ENCODE measurements around the gene RGPD3. TPM values are rescaled to one million over a fixed set of nuclear protein-coding genes. Genes with fewer than 3 reads are reported as not detected.

Gene RGPD3
- total and polyA plus RNA-seq, 2 experiments from 2014 or later: 0.27 TPM; not detected in 1

- Histone ChIP-seq H3K27ac (no peak overlapping the region), H2AFZ (no peak overlapping the region), H3K27me3 (no peaks in the 10 kb centered on the region), H4K20me1 (ENCODE audit: insufficient read depth, poor library complexity, severe bottlenecking) (no peaks in the 10 kb centered on the region), H3K4me3 (no peak overlapping the region), H3K9me3 (ENCODE audit: low read depth) (no peaks in the 10 kb centered on the region), H3K79me2 (no peaks in the 10 kb centered on the region), H3K4me2 (no peak overlapping the region), H3K4me1 (ENCODE audit: insufficient read depth) (no peaks in the 10 kb centered on the region), H3K36me3 (replicated peaks; ENCODE audit: insufficient read depth, low read depth) (no peaks in the 10 kb centered on the region), H3K9me2 (replicated peaks; ENCODE audit: insufficient read depth) (no peaks in the 10 kb centered on the region)
- TF ChIP-seq CTCF (IDR thresholded peaks at IDR 0.05; ENCODE audit: poor library complexity) (no peak), EZH2 (IDR thresholded peaks at IDR 0.05; ENCODE audit: borderline replicate concordance) (no peak), EZH2phosphoT487 (IDR thresholded peaks at IDR 0.05; ENCODE audit: low read depth, severe bottlenecking, unreplicated experiment) (no peak)
- WGBS (ENCODE audit: low lambda C conversion rate, missing lambda C conversion rate): 58% methylated on average over 1 of the region's 1 CpG
- DNase-seq (ENCODE audit: low spot score): no peak
Observed at GRCh38 chr2:106362789-106363188, 105.4 kb downstream of the RGPD3 start.

- Histone ChIP-seq H3K9me3 (ENCODE audit: low read depth) (no peaks in the 10 kb centered on the region), H3K27ac (no peak overlapping the region), H3K4me2 (no peak overlapping the region), H3K79me2 (no peaks in the 10 kb centered on the region), H3K9me2 (replicated peaks; ENCODE audit: insufficient read depth) (no peaks in the 10 kb centered on the region), H4K20me1 (ENCODE audit: insufficient read depth, poor library complexity, severe bottlenecking) (no peaks in the 10 kb centered on the region), H3K36me3 (replicated peaks; ENCODE audit: insufficient read depth, low read depth) (no peaks in the 10 kb centered on the region), H2AFZ (no peak overlapping the region), H3K4me3 (no peak overlapping the region), H3K4me1 (ENCODE audit: insufficient read depth) (no peaks in the 10 kb centered on the region), H3K27me3 (no peaks in the 10 kb centered on the region)
- TF ChIP-seq EZH2 (IDR thresholded peaks at IDR 0.05; ENCODE audit: borderline replicate concordance): no peak
- TF ChIP-seq CTCF (IDR thresholded peaks at IDR 0.05; ENCODE audit: poor library complexity): no peak
- TF ChIP-seq EZH2phosphoT487 (IDR thresholded peaks at IDR 0.05; ENCODE audit: low read depth, severe bottlenecking, unreplicated experiment): no peak
- DNase-seq (ENCODE audit: low spot score): no peak
- WGBS (ENCODE audit: low lambda C conversion rate, missing lambda C conversion rate): 95% methylated on average over 7 of the region's 7 CpGs
Observed at GRCh38 chr2:106359512-106359911, 108.7 kb downstream of the RGPD3 start.

- Histone ChIP-seq H3K9me2 (replicated peaks; ENCODE audit: insufficient read depth) (no peaks in the 10 kb centered on the region), H3K4me3 (no peak overlapping the region), H3K27me3 (no peaks in the 10 kb centered on the region), H3K4me2 (no peak overlapping the region), H3K9me3 (ENCODE audit: low read depth) (no peaks in the 10 kb centered on the region), H3K79me2 (no peaks in the 10 kb centered on the region), H3K27ac (no peak overlapping the region), H4K20me1 (ENCODE audit: insufficient read depth, poor library complexity, severe bottlenecking) (no peaks in the 10 kb centered on the region), H2AFZ (no peak overlapping the region), H3K4me1 (ENCODE audit: insufficient read depth) (no peaks in the 10 kb centered on the region), H3K36me3 (replicated peaks; ENCODE audit: insufficient read depth, low read depth) (no peaks in the 10 kb centered on the region)
- TF ChIP-seq EZH2phosphoT487 (IDR thresholded peaks at IDR 0.05; ENCODE audit: low read depth, severe bottlenecking, unreplicated experiment): no peak
- no peak for TF ChIP-seq CTCF (IDR thresholded peaks at IDR 0.05; ENCODE audit: poor library complexity)
- TF ChIP-seq EZH2 (IDR thresholded peaks at IDR 0.05; ENCODE audit: borderline replicate concordance): no peak
- no peak for DNase-seq (ENCODE audit: low spot score)
- 62% methylated on average over 6 of the region's 6 CpGs for WGBS (ENCODE audit: low lambda C conversion rate, missing lambda C conversion rate)
Observed at GRCh38 chr2:106358521-106358920, 109.7 kb downstream of the RGPD3 start.

- H4K20me1 ChIP-seq (ENCODE audit: insufficient read depth, poor library complexity, severe bottlenecking): no peaks in the 10 kb centered on the region
- no peaks in the 10 kb centered on the region for H3K36me3 ChIP-seq (replicated peaks; ENCODE audit: insufficient read depth, low read depth)
- H3K9me3 ChIP-seq (ENCODE audit: low read depth): no peaks in the 10 kb centered on the region
Observed at GRCh38 chr2:106358081-106358480, 110.1 kb downstream of the RGPD3 start.

More at GRCh38 chr2:106358081-106358480, 110.1 kb downstream of the RGPD3 start:
- no peaks in the 10 kb centered on the region for H3K9me2 ChIP-seq (replicated peaks; ENCODE audit: insufficient read depth)
- TF ChIP-seq CTCF (IDR thresholded peaks at IDR 0.05; ENCODE audit: poor library complexity) (no peak), EZH2phosphoT487 (IDR thresholded peaks at IDR 0.05; ENCODE audit: low read depth, severe bottlenecking, unreplicated experiment) (no peak), EZH2 (IDR thresholded peaks at IDR 0.05; ENCODE audit: borderline replicate concordance) (no peak)
- H2AFZ ChIP-seq: no peak overlapping the region
- H3K4me1 ChIP-seq (ENCODE audit: insufficient read depth): no peaks in the 10 kb centered on the region
- no peaks in the 10 kb centered on the region for H3K79me2 ChIP-seq
- WGBS (ENCODE audit: low lambda C conversion rate, missing lambda C conversion rate): 77% methylated on average over 5 of the region's 5 CpGs
- no peak for DNase-seq (ENCODE audit: low spot score)
- no peak overlapping the region for H3K4me2 ChIP-seq
- H3K27me3 ChIP-seq: no peaks in the 10 kb centered on the region
- no peak overlapping the region for H3K4me3 ChIP-seq
- H3K27ac ChIP-seq: no peak overlapping the region
